Measurements from ENCODE around the gene CYFIP1.

The CYFIP1 gene

DNA sequence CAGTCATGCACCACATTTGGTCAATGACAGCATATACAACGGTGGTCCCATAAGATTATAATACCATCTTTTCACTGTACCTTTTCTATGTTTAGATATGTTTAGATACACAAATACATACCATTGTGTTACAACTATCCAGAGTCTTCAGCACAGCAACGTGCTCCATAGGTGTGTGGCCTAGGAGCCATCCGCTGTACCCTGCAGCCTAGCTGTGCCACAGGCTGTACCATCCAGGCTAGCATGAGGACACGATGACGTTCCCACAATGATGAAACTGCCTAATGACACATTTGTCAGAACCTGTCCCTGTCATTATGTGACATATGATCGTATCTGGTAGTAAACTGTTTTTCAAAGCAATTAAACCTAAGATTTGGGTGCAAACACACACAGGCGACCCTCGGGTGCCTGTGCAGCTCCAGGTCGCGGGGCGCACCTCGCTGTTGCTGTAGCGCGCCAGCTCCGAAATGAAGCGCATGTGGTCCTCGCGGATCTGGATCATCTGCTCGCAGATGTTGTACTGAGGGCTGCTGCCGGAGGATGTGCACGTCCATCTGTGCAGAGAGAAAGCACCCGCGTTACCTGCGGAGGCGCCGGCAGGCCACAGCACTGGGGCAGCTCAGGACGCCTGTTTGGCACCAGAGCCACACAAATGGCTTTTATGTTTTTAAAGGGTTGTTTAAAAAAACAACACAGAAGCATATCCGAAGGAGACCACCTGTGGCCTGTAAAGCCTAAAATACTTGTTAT lies 48.2 kb downstream of the CYFIP1 start:
- H3K4me3 ChIP-seq, result no peak overlapping the region
- H3K27ac ChIP-seq, result no peak overlapping the region
- intact Hi-C loops (cut with DNase I; ENCODE audit: low total_unique reads), result no loop called here
- peaks cover 0 to 13% (median 9%) of the 10 kb centered on the region in 4 donors for H3K4me1 ChIP-seq
- peaks cover 34 to 71% (median 62%) of the 10 kb centered on the region in 3 donors for H3K36me3 ChIP-seq
- no peaks in the 10 kb centered on the region for H3K27me3 ChIP-seq
- no peaks in the 10 kb centered on the region for H3K9me3 ChIP-seq
- TF ChIP-seq CTCF (IDR thresholded peaks at IDR 0.05), result no peak
- no peak for DNase-seq

DNA sequence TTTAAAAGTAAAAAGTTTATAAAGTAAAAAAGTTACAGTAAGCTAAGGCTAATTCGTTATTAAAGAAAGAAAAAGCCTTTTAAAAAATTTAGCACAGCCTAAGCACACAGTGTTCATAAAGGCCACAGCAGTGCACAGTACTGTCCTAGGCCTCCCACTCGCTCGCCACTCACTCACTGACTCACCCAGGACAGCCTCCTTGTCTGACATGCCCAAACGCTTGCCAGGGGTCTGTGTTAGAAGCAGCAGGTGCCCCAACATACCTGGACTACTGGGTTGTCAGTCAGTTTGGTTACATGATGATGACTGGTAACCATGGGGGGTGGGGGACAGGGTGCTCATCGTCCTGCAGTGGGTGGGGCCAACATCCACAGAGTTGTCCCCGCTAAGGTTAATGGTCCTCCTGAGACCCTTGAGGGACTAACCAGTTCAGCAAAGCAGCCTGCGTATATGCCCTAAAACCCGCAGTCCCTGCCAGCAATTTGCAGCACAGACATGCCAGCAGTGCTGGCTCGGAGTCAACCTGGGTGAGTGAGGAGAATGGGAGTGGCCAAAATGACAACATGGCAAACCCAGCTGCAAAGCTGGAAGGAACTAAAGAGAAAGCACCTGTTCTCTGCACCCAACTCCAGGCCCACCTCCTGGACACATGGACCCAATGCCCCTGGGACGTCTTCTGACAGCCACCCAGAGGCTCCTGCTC lies 49.2 kb downstream of the CYFIP1 start:
- intact Hi-C loops (cut with DNase I; ENCODE audit: low total_unique reads), result no loop called here
- no peak overlapping the region for H3K4me3 ChIP-seq
- peaks cover 0 to 13% (median 9%) of the 10 kb centered on the region in 4 donors for H3K4me1 ChIP-seq
- H3K9me3 ChIP-seq, result no peaks in the 10 kb centered on the region
- peaks cover 29 to 69% (median 58%) of the 10 kb centered on the region in 3 donors for H3K36me3 ChIP-seq
- peak in 1 of 2 donors; percentile 82 for DNase-seq
- TF ChIP-seq CTCF (IDR thresholded peaks at IDR 0.05), result no peak
- H3K27ac ChIP-seq, result peak overlapping the region; percentile 46 to 55
- H3K27me3 ChIP-seq, result no peaks in the 10 kb centered on the region

- no peak overlapping the region for H3K4me3 ChIP-seq
- TF ChIP-seq CTCF (IDR thresholded peaks at IDR 0.05), result no peak
- no peaks in the 10 kb centered on the region for H3K27me3 ChIP-seq
- no peak for DNase-seq
- intact Hi-C loops (cut with DNase I; ENCODE audit: low total_unique reads), result loop anchor here (5.0 kb wide), 1 partner anchor 765 kb away; no protein-coding TSS in a partner anchor
- H3K9me3 ChIP-seq, result no peaks in the 10 kb centered on the region
- no peak overlapping the region for H3K27ac ChIP-seq
- H3K36me3 ChIP-seq, result peaks cover 25 to 76% (median 46%) of the 10 kb centered on the region in 3 donors
- H3K4me1 ChIP-seq, result peaks cover 0 to 13% (median 9%) of the 10 kb centered on the region in 4 donors
Measured at GRCh38 chr15:22927761-22928160, 52.4 kb downstream of the CYFIP1 start.

DNA sequence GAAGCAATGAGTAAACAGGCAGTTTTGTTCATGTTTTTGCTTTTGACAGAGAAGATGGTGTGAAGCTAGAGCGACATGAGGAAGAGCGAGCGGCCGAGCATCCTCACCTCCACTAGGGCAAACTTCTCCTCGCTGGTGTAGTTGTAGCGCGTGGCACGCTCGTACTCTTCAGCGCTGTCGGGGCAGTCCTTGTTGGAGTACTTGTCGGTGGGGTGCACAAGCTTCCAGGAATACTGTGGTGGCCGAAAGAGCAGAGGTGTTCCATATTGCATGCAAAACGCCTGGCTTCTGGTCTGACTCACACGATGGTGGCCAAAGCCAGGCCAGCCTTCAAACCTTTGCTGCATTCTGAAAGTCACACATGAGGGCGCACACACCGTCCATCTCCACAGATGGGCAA lies 54.3 kb downstream of the CYFIP1 start:
- Histone ChIP-seq H3K36me3 (peaks cover 16 to 80% (median 43%) of the 10 kb centered on the region in 3 donors), H3K9me3 (no peaks in the 10 kb centered on the region), H3K4me3 (no peak overlapping the region), H3K27ac (no peak overlapping the region), H3K27me3 (no peaks in the 10 kb centered on the region), H3K4me1 (peaks cover 0 to 5% (median 3%) of the 10 kb centered on the region in 4 donors)
- no peak for DNase-seq
- TF ChIP-seq CTCF (IDR thresholded peaks at IDR 0.05), result no peak
- intact Hi-C loops (cut with DNase I; ENCODE audit: low total_unique reads), result loop anchor here (5.0 kb wide), 1 partner anchor 766 kb away; no protein-coding TSS in a partner anchor

- H3K27ac ChIP-seq, result no peak overlapping the region
Measured at GRCh38 chr15:22922003-22922402, 58.2 kb downstream of the CYFIP1 start.

More at GRCh38 chr15:22922003-22922402, 58.2 kb downstream of the CYFIP1 start:
- Histone ChIP-seq H3K4me1 (no peaks in the 10 kb centered on the region), H3K27me3 (no peaks in the 10 kb centered on the region), H3K36me3 (peaks cover 27 to 80% (median 53%) of the 10 kb centered on the region in 3 donors), H3K9me3 (no peaks in the 10 kb centered on the region), H3K4me3 (no peak overlapping the region)
- no peak for TF ChIP-seq CTCF (IDR thresholded peaks at IDR 0.05)
- intact Hi-C loops (cut with DNase I; ENCODE audit: low total_unique reads), result no loop called here
- DNase-seq, result no peak
